A673 (cell line): ENCODE results near the gene CNN2. TPM values are rescaled to one million over a fixed set of nuclear protein-coding genes. Genes with fewer than 3 reads are reported as not detected.

ENCODE experiments used
- BruUV-seq: library from RNA; stranded (reverse); fragments of 400-500 nt; replicated peaks from 2 replicates; lab custom pipeline; 2021; lab: Mats Ljungman, UMichigan
- CTCF ChIA-PET: fragments of 300-600 bp; sonication (Branson Sonifier 250); formaldehyde crosslinking; loops from one replicate; lab custom pipeline; 2022; ENCODE audit warnings: antibody characterized with exemption; lab: Charles Lee
- POLR2A ChIA-PET: fragments of 300-600 bp; sonication (Branson Sonifier 250); formaldehyde crosslinking; loops from one replicate; lab custom pipeline; 2022; ENCODE audit warnings: antibody characterized with exemption; ENCODE audit not compliant: low non-redundant PET; lab: Charles Lee
- DNase-seq: peaks from one replicate; pipeline ENCODE4 v3.0.0-alpha.2; 2015; ENCODE audit warnings: low spot score
- H3K27ac ChIP-seq: fragments of 200-600 bp; sonication (generic); 2 replicates; pipeline ENCODE4 v1.5.1; 2016; ENCODE audit warnings: mixed run types, low read depth, mild to moderate bottlenecking, mixed read lengths, antibody characterized with exemption, low read length; ENCODE audit not compliant: poor library complexity, severe bottlenecking
- H3K27me3 ChIP-seq: fragments of 200-600 bp; sonication (generic); replicated peaks from 2 replicates; pipeline ENCODE4 v1.6.1; 2017; ENCODE audit warnings: mixed run types, low read depth, mild to moderate bottlenecking, mixed read lengths, antibody characterized with exemption, low read length; ENCODE audit not compliant: insufficient read depth, poor library complexity
- H3K36me3 ChIP-seq: fragments of 200-600 bp; sonication (generic); 2 replicates; pipeline ENCODE4 v1.6.1; 2016; ENCODE audit warnings: mixed run types, mild to moderate bottlenecking, mixed read lengths, antibody characterized with exemption, low read length; ENCODE audit not compliant: insufficient read depth, poor library complexity, severe bottlenecking
- H3K4me1 ChIP-seq: fragments of 200-600 bp; sonication (generic); 2 replicates; pipeline ENCODE4 v1.6.1; 2017; ENCODE audit warnings: mixed run types, mild to moderate bottlenecking, mixed read lengths, antibody characterized with exemption, low read length; ENCODE audit not compliant: insufficient read depth, poor library complexity, severe bottlenecking
- H3K4me3 ChIP-seq: fragments of 200-600 bp; sonication (generic); 2 replicates; pipeline ENCODE4 v1.5.1; 2016; ENCODE audit warnings: low read depth, mixed run types, mild to moderate bottlenecking, mixed read lengths, low read length; ENCODE audit not compliant: poor library complexity, severe bottlenecking
- H3K9me3 ChIP-seq: fragments of 200-600 bp; sonication (generic); 2 replicates; pipeline ENCODE4 v1.6.1; 2016; ENCODE audit warnings: mixed run types, low read depth, mild to moderate bottlenecking, mixed read lengths, antibody characterized with exemption, low read length; ENCODE audit not compliant: poor library complexity, severe bottlenecking
- CTCF ChIP-seq: fragments of 300-800, 200-600 bp; sonication (generic); conservative IDR thresholded peaks from 2 replicates; pipeline ENCODE4 v1.5.1; 2017; ENCODE audit warnings: low read depth, mild to moderate bottlenecking, antibody characterized with exemption, low read length, moderate library complexity, mixed read lengths
- intact Hi-C: fragments of 100-400 bp; cut with micrococcal nuclease; formaldehyde crosslinking; loops from one replicate; pipeline ENCODE4 v1.10.0; 2022; ENCODE audit not compliant: unreplicated experiment
- total RNA-seq: library from RNA; stranded (reverse); gene quantifications from 2 replicates; pipeline ENCODE4 v1.2.3, GENCODE V29; 2021

CNN2 gene
- total RNA-seq, 1 experiment from 2014 or later: 112 TPM

GRCh38 chr19:1088416-1089010 lies 62.1 kb downstream of the CNN2 start:
- intact Hi-C loops: no loop called here
- Histone ChIP-seq H3K9me3 (no peaks in the 10 kb centered on the region), H3K27me3 (no peaks in the 10 kb centered on the region), H3K27ac (no peak overlapping the region), H3K4me1 (peaks cover 3% of the 10 kb centered on the region), H3K4me3 (no peak overlapping the region), H3K36me3 (peaks cover 49% of the 10 kb centered on the region)
- CTCF ChIA-PET: no interaction called here
- TF ChIP-seq CTCF: no peak
- POLR2A ChIA-PET: no interaction called here
- no TSS peak for BruUV-seq
- DNase-seq: no peak

Other genes starting within 250 kb of the CNN2 start
- gene PTBP1, start 229.2 kb upstream of the CNN2 start, total RNA-seq: 713 and 800 TPM in 2 replicates
- gene PLPPR3, start 204.7 kb upstream of the CNN2 start, total RNA-seq: 13.3 and 20.1 TPM in 2 replicates
- not detected in 2 replicates for gene AZU1, start 198.8 kb upstream of the CNN2 start, total RNA-seq
- gene PRTN3, start 185.6 kb upstream of the CNN2 start, total RNA-seq: not detected in 2 replicates
- not detected in 2 replicates for gene ELANE, start 174.3 kb upstream of the CNN2 start, total RNA-seq
- gene CFD, start 166.9 kb upstream of the CNN2 start, total RNA-seq: 1.1 and 1.4 TPM in 2 replicates
- 83.0 and 86.3 TPM in 2 replicates for gene MED16, start 133.4 kb upstream of the CNN2 start, total RNA-seq
- not detected in 2 replicates for gene RNU6-9, start 133.1 kb upstream of the CNN2 start, total RNA-seq
- gene R3HDM4, start 113.4 kb upstream of the CNN2 start, total RNA-seq: 39.3 and 45.5 TPM in 2 replicates
- gene KISS1R, start 109.3 kb upstream of the CNN2 start, total RNA-seq: 0.20 TPM in 1 of 2 replicates, not detected in the other
- gene ARID3A, start 100.6 kb upstream of the CNN2 start, total RNA-seq: 19.6 and 26.3 TPM in 2 replicates
- gene WDR18, start 42.3 kb upstream of the CNN2 start, total RNA-seq: 109 and 116 TPM in 2 replicates
- gene GRIN3B, start 26.2 kb upstream of the CNN2 start, total RNA-seq: not detected in 2 replicates
- gene TMEM259, start 5.5 kb upstream of the CNN2 start, total RNA-seq: 151 and 170 TPM in 2 replicates
- not detected in 2 replicates for gene RNU6-2, start 5.1 kb upstream of the CNN2 start, total RNA-seq
- gene ABCA7, start 13.5 kb downstream of the CNN2 start, total RNA-seq: 12.0 and 21.2 TPM in 2 replicates
- 3.2 and 3.4 TPM in 2 replicates for gene ARHGAP45, start 40.6 kb downstream of the CNN2 start, total RNA-seq
- gene POLR2E, start 68.8 kb downstream of the CNN2 start, total RNA-seq: 342 and 343 TPM in 2 replicates
- 368 and 435 TPM in 2 replicates for gene GPX4, start 77.4 kb downstream of the CNN2 start, total RNA-seq
- 46.9 and 51.8 TPM in 2 replicates for gene SBNO2, start 147.7 kb downstream of the CNN2 start, total RNA-seq
- gene STK11, start 179.2 kb downstream of the CNN2 start, total RNA-seq: 64.9 and 73.2 TPM in 2 replicates
- gene CBARP, start 211.4 kb downstream of the CNN2 start, total RNA-seq: 13.3 and 15.0 TPM in 2 replicates
- gene ATP5F1D, start 215.1 kb downstream of the CNN2 start, total RNA-seq: 237 and 250 TPM in 2 replicates
- 156 and 169 TPM in 2 replicates for gene MIDN, start 222.0 kb downstream of the CNN2 start, total RNA-seq
- gene CIRBP, start 242.7 kb downstream of the CNN2 start, total RNA-seq: 287 and 386 TPM in 2 replicates
- gene FAM174C, start 248.9 kb downstream of the CNN2 start, total RNA-seq: 69.4 and 88.6 TPM in 2 replicates